HG02610 (cell line): ENCODE results near the gene LARGE1.

Source experiments
- ATAC-seq: cut with Tn5 transposase; IDR thresholded peaks from one replicate; pipeline ENCODE4 v1.9.1; 2021; ENCODE audit warnings: mild to moderate bottlenecking, moderate library complexity; ENCODE audit not compliant: unreplicated experiment

The LARGE1 gene

GRCh38 chr22:33739516-33739915 is 180.8 kb downstream of the LARGE1 start:
- ATAC-seq: no peak

DNA sequence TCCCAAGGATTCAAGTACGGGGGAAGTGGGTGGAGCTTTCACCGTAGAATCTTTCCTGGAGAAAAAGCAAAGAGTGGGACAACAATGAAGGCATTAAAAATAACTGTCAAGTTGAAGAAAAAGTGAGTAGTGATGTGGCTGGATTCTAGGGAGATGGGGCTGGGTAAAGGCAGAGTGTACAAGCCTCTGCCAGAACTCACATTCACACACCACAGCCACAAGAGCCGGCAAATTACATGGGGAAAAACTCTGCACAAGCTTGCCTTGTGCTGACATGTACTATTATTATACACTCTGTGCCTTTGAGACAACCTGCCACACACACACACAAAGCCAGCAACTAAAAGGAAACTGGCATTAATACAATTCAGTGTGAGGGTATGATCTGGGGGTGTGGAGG is 182.6 kb downstream of the LARGE1 start:
- ATAC-seq: no peak

- ATAC-seq: no peak
Observed at GRCh38 chr22:33735978-33736377, 184.3 kb downstream of the LARGE1 start.

GRCh38 chr22:33728847-33729246 is 191.4 kb downstream of the LARGE1 start:
- ATAC-seq: no peak

GRCh38 chr22:33726294-33726734 is 194.0 kb downstream of the LARGE1 start:
- ATAC-seq: no peak

GRCh38 chr22:33723915-33724314 is 196.4 kb downstream of the LARGE1 start:
- ATAC-seq: no peak

GRCh38 chr22:33722816-33723215 is 197.5 kb downstream of the LARGE1 start:
- ATAC-seq: no peak

- ATAC-seq: no peak
Observed at GRCh38 chr22:33720166-33720878, 200.0 kb downstream of the LARGE1 start.

GRCh38 chr22:33717694-33718396 is 202.4 kb downstream of the LARGE1 start:
- ATAC-seq: no peak

DNA sequence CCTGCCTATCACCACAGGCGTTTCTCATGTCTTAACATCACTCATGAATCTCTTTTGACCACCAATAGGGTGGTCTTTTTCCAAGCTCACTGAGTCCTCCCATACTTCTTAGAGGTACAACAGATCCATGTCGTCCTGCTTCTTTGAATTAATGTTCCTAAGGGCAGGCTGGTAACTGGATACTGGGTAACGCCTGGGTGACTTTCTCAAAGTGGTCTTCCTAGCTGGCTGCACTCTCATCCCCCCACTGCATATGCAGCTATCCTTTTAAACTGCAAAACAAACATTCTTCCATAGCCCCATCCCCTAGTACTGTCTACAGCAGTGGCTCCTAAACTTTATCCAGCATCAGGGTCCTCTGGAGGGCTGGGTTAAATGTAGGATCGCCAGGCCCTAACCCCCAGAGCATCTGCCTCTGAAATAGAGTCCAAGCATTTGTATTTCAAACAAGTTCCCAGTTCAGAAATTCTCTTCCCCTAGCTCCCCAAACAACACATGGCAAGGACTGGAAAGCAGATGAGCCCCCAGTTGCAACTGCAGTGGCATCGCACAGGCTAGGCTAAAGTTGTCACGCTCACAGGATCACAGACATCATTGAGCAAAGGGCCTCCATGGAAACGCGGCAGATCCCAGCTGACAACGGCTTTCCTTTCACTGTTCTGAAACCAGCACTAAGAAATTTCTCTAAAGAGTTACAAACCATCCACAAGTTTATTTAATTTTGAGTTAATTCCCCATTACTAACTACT is 204.9 kb downstream of the LARGE1 start:
- ATAC-seq: no peak

DNA sequence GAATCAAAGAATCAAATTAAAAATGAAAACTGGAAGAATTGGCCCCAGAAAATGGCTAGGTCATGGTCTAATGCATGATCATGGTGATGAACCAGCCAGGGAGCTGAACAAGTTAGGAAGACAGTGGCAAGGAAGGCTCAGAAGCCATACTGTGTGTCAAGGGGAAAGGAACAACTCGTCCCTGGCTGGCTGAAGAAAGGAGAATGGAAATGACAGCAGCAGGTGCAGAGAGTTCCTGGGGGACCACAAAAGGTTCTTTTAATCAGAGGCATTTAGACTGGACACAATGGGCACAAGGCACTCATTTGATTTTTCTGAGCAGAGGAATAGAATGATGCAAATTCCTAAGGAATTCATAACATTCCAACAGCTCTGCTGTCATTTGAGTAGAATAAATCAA is 209.9 kb downstream of the LARGE1 start:
- no peak for ATAC-seq

GRCh38 chr22:33707581-33707980 is 212.7 kb downstream of the LARGE1 start:
- ATAC-seq: no peak

DNA sequence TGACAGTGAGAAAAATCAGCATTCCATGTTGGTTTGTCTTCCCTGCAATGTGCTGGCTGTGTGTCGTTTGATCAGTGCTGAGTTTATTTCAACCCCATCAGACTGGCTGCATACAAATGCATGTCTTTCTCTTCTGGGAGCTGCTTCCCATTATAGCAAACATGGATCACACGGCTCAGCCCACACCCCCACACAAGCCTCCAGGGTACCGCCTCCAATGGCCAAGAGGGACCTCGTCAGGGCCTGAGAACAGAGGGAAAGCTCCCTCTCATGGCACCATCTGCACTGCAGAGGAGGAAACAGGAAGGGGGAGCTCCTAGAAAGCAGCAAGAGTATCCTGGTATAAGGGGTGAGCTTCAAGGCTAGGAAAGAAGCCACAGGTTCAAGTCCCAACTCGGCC is 214.2 kb downstream of the LARGE1 start:
- ATAC-seq: no peak

- ATAC-seq: no peak
Observed at GRCh38 chr22:33699176-33699575, 221.1 kb downstream of the LARGE1 start.

DNA sequence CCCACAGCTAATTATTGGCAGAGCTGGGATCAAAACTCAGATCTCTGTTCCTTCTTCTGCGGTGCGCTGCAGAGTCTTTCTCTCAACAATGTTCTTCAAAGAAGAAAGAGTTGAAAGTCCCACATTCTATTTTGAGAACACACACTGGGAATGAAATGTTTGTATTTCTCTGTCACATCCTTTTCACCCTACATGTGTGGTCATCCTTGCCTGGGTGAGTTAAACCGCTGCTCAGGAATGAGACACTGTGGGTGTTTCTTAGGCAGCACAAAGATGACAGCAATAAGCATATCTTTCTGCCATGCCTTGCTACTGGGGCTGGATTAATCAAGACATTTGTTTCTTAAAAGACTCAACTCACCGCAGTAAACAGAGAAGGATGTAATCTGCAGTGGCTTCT is 222.6 kb downstream of the LARGE1 start:
- ATAC-seq: no peak

DNA sequence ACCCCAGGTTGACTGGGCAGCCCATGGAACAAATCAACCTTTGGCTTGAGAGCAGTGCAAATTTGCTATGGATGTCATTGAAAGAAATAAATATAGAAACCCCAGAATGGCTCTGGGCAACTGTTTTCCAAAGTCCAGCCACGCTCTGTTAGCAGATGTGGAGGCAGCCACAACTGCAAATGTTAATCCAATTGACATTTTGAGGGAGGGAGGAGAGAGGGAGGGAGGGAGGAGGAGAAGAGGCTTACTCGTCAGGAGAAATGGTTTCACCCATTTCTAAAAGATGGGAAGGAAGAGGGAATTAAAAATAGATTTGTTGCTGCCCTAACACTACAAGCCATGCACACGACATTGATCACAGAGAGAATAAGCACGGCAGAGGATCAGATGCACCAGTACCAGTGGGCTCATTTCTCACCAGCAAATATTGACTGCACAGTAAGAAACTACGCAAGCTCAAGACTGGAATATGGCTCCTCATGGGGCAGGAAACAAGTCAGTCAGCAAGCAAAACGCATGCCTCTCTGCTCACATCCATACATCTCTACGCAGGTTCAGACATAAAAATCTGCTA is 229.1 kb downstream of the LARGE1 start:
- no peak for ATAC-seq

- no peak for ATAC-seq
Observed at GRCh38 chr22:33688903-33689302, 231.4 kb downstream of the LARGE1 start.

DNA sequence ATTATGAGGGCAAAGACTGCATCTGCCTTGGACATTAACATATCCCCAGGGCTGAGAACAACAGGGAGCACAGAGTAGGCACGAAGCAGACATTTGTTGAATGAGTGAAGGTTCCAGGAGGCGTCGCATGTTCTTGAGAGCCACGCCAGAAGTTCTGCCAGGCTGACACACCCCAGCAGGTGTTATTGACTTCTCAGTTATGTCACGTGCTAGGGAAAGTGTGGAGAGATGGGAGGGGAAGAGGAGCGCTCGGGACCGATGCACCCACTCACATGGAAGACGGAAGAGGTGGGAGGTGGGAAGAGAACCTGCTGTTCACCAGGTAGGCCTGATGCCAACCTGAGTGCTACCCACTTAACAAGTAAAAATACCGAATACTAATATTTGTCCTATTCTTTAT is 232.8 kb downstream of the LARGE1 start:
- no peak for ATAC-seq

GRCh38 chr22:33684087-33684486 is 236.2 kb downstream of the LARGE1 start:
- ATAC-seq: no peak

DNA sequence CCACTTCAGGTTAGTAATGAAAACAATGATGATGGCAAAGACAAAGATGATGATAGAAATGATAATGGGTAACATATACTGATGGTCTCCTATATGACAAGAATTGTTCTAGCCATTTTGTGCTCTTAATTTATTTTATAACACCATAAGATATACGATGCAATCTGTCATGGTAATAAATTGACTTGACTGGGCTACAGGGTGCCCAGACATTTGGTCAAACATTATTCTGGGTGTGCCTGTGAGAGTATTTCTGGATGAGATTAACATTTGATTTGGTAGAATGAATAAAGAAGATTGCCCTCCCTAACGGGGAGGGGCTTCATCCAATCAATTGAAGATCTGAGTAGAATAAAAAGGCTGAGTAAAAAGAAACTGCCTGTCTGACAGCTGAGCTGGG is 237.3 kb downstream of the LARGE1 start:
- ATAC-seq: no peak

- ATAC-seq: no peak
Observed at GRCh38 chr22:33680632-33681031, 239.6 kb downstream of the LARGE1 start.
